Measurements from ENCODE around the gene ARL14EPL.

DNA sequence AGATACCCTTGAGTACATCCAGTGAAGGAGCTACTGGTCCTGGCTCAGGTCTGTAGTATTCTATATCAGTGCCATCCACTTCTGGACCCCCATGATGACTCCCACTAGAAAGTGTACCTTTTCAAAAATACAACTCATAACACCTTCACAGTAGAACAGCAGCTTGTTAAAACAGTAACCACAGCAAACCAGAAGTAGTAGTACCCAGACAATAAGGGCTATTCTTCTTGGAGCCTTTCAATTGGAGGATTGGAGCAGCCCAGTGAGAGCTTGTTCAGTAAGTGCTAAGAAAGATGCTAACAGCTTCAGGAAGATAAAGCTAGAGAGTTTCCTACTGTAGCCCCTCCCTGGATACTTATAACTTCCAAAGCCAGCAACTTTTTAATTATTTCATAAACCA is 10.1 kb downstream of the ARL14EPL start:
- TF ChIP-seq EP300 (IDR thresholded peaks at IDR 0.05) (no peak), REST (IDR thresholded peaks at IDR 0.05) (no peak)

Measured in A549 (cell line).